GM19463 (cell line): ENCODE measurements around the gene LYSMD4.
A peak's percentile ranks its signal among the peaks of the same experiment; 100 is the strongest.

Experiments
- ATAC-seq: cut with Tn5 transposase; IDR thresholded peaks from one replicate; pipeline ENCODE4 v1.9.1; 2021; ENCODE audit warnings: mild to moderate bottlenecking, moderate library complexity; ENCODE audit not compliant: unreplicated experiment

Gene LYSMD4

DNA sequence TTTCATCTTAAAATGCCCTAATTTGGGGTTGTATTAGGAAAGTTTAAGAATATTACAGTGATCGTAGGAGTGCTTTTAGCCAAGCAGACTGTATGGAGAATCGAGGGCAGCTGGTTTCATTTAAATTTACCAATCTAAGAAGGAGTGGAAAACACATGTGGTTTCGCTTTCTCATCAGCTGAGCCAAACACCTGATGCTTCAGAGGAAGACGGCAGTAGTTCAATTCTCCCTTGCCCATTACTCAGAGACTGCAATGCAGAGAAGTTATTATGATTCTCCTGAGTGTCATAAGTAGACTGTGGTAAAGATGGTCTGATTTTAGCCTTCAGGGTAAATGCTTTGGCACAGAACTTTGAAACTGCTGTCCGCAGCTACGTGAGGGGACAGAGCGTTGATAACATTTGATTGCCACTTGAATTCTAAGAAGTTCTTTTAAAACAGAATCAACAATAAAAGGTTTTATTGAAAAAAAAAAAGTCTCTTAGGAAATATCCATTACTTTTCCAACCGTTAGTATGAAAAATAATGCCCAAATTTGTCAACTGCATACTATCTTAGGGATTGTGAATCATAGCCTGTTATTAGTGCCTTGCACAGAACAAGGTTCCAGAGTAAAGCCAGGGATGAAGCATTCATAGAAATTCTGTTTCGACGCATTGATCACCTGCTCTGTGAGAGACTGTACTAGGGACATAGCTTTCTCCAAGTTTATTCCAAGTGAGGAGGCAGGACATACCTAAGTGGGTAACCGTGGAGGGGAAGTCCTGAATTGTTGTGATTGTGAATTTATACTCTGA is 25.6 kb downstream of the LYSMD4 start:
- ATAC-seq, result no peak

DNA sequence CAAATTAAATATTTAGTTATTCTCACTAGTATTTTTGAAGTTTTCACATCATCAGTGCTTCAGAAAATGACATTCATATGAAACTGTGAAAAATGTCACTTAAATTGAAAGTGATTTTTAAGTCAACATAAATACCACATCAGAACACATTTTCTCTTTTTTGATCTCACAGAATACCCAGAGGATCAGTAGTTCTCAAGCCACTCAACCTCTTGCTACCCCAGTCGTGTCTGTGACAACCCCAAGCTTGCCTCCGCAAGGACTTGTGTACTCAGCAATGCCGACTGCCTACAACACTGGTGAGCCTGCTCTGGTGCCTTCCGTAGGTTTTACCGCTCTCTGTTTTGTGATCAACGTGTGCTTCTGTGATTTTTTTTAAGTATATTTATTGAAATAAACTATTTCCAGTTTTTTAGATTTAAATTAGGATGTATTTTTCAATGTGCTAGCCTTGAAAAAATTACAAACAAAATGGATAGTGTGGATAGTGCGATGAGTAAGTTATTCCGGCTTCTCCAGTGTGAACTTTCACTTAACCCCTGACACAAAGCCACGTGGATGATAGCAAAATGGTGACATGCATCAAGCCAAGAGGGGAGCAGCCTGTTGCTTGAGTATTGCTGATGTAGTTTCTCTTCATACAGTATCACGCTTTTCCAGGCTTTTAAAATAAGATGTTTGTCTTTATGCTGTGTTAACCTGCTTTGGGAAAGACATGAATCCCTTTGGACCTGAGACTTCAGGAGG is 26.5 kb downstream of the LYSMD4 start:
- no peak for ATAC-seq

DNA sequence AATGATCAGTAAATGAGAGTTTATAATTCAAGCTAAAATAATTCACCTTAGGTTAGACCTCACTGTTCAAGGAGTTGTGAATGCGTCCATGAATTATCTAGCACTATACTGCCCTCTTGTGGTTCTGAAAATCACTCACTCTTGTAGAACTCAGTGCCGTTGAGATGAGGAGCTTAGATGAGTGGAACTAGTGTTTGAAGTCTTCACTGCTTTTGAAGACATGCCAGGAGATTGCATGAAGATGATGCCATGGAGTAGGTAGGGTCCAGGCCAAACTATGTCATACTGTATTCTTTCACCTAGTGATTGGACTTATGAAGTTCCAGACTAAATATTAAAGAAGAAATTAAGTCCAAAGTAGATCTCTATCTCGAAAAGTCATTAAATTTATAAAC is 28.8 kb downstream of the LYSMD4 start:
- peak; percentile 57 for ATAC-seq

DNA sequence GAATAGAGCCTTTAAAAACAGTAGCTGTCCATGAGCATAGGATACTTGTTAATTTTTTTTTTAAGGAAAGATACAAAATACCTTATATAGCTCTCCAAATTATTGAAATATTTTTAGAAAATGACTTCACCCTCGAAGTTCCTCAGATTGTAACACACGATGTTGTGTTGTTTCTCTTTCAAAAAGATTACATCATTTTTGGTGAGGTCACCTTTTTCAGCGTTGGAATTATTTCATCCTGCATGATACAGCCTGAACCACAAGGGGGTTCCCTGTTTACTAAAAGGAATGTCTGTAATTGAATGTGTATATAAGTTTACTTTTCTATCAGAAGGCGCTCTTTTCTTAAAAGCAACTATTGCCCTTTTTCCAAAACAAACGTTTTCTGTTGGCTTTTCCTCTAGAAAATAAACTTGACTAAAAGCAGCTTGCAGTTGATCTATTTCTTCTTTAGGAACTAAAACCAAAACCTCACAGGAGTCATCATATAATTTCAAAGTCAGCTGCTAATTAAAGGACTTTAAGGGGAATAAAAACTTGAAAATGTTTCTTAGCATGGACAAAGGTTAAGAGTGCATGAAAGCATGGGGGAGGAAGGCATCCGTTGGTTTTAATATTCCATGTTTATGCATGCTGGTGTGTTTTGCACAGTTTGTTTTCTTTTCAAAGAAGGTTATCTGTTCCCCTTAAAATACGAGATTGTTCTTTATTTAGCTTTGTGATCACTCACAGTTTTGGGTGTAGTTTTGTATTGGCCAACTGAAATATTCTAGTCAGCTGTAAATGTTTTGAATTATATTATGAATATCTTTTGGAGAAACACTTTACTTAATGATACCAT is 29.4 kb downstream of the LYSMD4 start:
- peak; percentile 52 for ATAC-seq

DNA sequence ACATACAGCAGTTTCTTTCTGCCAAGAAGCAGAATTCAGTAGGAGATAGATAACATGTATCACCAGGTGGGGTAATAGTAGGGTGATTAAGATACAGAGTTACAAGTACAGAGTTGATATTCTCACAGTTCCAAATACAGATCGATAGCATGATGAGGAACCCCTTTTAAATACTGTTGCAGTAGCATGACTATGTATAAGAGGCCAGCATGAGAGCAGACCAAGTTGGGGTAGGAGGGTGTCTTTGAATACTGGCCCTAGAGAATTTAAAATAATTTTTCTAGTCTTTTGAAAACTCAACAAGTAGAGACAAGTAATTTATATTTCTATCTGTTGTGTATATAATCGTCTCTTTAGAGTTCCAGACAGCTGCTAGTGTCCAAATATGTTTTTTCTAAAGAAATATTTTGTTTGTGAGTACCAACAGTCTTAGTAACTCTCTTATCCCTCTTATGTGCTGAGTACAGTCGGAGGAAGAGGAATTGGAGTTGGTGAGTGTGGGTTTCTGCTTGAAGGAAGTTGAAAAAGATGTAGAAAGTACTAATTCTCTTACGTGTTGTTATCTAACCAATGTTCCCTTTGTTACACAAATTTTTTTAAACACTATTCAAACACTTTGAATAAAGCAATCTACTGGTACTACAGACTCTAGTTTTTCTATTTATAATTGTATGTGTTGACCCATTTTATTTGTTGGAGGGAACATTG is 30.2 kb downstream of the LYSMD4 start:
- ATAC-seq, result no peak

- ATAC-seq, result no peak
Measured at GRCh38 chr15:99696096-99696495, 37.1 kb downstream of the LYSMD4 start.

DNA sequence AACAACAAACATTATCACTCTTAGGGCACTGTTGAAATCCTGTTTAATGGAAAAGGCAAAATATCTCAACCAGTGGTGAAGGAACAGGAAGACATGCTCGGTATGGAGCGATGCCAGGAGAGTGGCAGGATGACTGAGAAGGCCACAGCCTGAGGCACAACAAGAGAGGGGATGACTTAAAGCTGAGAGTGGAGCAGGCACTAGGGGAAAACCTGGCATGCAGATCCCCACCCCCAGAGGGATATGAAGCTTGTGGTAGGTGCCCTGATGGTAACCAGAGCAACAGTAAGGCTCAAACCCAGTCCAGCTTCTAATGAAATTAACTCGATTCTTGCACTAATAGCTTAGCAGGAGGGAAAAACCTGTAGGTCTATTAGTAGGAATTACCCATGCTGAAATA is 40.4 kb downstream of the LYSMD4 start:
- ATAC-seq, result no peak

GRCh38 chr15:99686290-99686689 is 46.9 kb downstream of the LYSMD4 start:
- ATAC-seq, result no peak

DNA sequence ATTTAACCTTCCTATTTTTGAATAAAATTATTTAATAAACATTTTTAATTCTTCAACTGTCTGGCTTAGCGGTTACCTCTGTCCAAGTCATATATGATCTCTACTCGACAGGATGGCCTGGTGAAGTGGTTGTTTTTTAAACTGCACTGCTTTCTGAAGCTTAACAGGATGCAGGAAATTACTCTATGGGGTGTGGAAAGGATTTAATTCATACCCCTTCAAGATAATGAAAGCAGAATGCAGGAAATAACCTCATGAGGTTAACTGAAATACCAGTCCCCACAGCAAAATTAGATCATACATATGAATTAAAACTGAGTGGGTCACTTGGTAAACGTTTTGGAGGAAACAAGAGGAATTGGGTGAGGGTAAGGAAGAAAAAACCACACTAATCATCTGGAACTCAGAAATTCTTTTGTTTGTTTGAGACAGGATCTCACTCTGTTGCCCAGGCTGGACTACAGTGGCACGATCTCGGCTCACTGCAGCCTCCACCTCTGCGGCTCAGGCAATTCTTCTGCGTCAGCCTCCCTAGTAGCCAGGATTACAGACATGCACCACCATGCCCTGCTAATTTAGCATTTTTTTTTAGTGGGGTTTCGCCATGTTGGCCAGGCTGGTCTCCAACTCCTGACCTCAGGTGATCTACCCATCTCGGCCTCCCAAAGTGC is 50.1 kb downstream of the LYSMD4 start:
- ATAC-seq, result no peak

- ATAC-seq, result no peak
Measured at GRCh38 chr15:99682455-99682854, 50.8 kb downstream of the LYSMD4 start.

DNA sequence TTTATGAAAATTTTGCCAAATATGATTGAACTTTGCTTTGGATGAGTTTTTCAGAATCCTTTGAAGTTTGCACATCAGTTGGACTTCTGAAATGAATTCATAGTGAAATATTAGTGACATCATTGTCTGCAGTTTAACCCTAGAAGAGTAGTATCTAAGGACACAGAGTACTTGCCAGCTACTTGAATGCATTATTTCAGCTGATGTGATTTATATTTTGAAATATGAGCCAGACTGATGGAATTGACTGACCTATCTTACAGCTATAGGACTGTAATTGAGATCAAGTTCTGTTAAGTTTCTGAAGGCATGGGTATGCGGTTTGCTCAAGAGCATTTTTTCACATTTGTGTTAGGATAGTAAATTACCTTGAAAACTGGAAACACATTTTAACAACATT is 51.2 kb downstream of the LYSMD4 start:
- ATAC-seq, result no peak

GRCh38 chr15:99680276-99680675 is 53.0 kb downstream of the LYSMD4 start:
- no peak for ATAC-seq

- ATAC-seq, result peak; percentile 71
Measured at GRCh38 chr15:99677540-99678134, 55.6 kb downstream of the LYSMD4 start.
